GM21825 (cell line): ENCODE results near the gene SPDEF.

ENCODE experiments used
- ATAC-seq: cut with Tn5 transposase; IDR thresholded peaks from one replicate; pipeline ENCODE4 v1.9.1; 2021; ENCODE audit warnings: mild to moderate bottlenecking, moderate library complexity; ENCODE audit not compliant: unreplicated experiment

SPDEF gene

DNA sequence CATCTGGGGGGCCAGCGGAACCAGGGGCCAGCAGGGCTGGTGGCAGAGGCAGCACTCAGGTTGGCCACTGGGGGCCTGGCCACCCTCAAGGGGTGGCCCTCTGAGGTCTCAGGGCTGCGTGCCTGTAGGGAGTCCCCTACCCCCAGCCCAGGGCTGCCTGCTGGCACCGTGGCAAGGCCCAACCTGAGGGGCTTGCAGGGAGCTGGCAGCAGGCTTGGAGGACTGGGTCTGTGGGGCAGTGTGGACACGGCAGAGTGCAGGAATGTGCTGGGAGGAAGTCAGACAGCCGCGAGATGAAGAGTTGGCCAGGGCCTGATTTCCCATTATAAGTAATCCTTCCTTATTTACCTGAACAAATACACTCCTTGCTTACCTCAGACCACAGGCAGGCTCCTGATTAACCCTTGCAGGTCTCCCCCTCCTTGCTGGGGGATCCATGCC, at the start of gene SPDEF:
SPDEF (minus strand) TSS at position 299 of the 441 bp plus-strand sequence. CDS start 11,874 bp downstream, outside the sequence.
- no peak for ATAC-seq

- ATAC-seq = no peak
These were observed 47.6 kb upstream of the SPDEF start for GRCh38 chr6:34603707-34604106.

- ATAC-seq = no peak
These were observed 46.4 kb upstream of the SPDEF start for GRCh38 chr6:34602318-34603111.

DNA sequence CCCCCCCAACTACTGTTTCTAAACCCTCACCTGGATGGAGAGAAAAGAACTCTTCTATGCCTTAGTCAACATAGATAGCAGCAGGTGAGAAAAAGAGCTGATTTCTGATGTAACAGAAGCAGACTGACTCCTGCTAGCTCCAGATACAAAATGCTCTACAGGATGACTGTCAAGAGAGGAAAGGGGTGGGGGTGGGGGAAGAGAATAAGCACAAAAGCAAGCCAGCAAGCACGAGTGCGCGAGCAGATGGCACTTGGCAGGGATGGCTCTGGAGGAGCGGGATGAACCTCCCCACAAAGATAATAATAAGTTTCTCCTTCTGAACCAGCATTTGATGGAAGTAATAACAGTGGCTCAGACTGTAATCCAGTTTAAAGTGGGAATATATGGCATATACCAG, 45.6 kb upstream of the SPDEF start:
- ATAC-seq = no peak

GRCh38 chr6:34600796-34601195, 44.7 kb upstream of the SPDEF start:
- no peak for ATAC-seq

DNA sequence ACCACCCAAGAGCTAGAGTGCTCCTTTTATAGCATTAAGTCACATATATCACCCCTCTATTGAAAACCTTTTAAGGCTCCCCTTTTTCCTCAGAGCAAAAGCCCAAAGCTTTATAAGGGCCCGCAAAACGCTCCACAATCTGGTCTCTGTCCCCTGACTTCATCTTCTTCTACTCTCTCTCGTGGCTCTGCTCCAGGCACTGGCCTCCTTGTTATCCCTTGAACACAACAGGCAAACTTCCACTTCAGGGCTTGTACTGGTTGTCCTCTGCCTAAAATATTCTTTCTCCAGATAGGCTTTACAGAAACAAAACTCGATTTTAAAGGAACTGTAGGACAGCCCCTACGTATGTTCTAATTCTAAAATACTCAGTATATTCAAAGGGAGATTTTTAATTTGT, 44.0 kb upstream of the SPDEF start:
- no peak for ATAC-seq

DNA sequence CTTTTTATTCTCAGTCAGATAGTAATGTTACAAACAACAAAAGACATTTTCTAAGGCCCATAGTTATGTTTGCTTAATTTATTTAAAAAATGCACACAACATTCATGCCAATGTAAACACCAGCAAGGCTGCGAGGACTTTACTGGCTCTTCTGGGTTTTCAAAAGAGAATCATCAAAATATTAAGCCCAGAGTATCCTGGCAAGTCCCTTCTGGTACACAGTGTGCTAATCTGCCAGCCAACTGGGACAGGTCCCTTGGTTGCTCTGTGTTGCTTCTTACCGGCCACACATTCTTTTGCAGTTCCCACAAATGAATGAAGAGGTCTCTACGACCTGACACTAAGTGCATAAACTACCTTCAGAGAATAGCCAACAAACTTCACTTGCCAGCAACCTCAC, 42.6 kb upstream of the SPDEF start:
- ATAC-seq = no peak

- no peak for ATAC-seq
These were observed 41.6 kb upstream of the SPDEF start for GRCh38 chr6:34597605-34598353.

GRCh38 chr6:34596798-34597197, 40.7 kb upstream of the SPDEF start:
- no peak for ATAC-seq

- ATAC-seq = no peak
These were observed 39.4 kb upstream of the SPDEF start for GRCh38 chr6:34595332-34596184.

GRCh38 chr6:34593701-34594100, 37.6 kb upstream of the SPDEF start:
- ATAC-seq = no peak

DNA sequence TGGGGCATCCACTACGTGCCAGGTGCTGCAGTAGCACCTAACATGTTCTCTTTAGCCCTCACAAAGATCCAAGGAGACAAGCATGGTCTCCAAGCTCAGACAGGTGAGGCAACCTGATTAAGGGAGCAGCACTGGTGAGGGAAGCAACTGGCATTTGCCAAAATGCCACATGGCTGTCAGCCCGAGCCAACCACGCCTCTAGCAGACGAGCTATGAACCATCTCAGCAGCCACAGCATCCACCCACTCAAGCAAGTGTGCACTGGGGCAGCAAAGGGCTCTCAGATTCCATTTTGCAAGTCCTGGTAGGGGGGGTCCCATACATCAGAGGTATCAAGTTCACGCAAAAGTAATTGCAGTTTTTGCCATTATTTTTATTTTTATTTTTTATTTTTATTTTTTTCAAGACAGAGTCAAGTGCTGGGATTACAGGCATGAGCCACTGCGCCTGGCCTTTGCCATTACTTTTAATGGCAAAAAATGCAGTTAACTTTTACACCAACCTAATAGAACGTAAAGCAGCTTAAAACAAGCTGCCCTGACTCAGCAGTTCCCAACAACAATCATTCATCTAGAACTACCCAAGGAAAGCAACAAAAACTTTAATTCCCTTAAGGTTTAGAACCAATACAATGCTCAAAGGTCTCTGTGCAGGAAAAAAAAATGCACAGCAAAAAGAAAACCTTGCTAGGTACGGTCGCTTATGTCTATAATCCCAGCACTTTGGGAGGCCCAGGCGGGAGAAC, 36.3 kb upstream of the SPDEF start:
- ATAC-seq = no peak

- no peak for ATAC-seq
These were observed 33.6 kb upstream of the SPDEF start for GRCh38 chr6:34589691-34590090.

DNA sequence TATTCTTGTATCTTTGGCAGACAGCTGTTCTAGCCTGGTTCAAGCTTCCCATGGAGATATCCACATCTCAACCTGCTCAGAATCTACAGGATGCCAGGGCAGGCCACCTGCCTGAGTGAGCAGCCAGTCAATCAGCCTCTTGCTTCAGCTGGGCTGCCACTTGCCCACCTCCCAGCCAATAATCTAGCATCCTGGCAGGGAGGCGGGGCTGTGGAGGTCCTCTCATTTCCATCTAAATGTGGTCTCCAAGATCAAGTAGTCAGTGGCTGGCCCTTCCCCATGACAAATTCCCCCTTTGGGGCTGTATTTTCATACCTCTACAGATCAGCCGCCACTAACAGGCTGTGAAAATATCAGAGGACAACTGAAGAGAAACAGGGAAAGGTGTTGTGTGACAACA, 33.0 kb upstream of the SPDEF start:
- no peak for ATAC-seq

- no peak for ATAC-seq
These were observed 31.7 kb upstream of the SPDEF start for GRCh38 chr6:34587851-34588250.

- no peak for ATAC-seq
These were observed 31.2 kb upstream of the SPDEF start for GRCh38 chr6:34587325-34587724.

DNA sequence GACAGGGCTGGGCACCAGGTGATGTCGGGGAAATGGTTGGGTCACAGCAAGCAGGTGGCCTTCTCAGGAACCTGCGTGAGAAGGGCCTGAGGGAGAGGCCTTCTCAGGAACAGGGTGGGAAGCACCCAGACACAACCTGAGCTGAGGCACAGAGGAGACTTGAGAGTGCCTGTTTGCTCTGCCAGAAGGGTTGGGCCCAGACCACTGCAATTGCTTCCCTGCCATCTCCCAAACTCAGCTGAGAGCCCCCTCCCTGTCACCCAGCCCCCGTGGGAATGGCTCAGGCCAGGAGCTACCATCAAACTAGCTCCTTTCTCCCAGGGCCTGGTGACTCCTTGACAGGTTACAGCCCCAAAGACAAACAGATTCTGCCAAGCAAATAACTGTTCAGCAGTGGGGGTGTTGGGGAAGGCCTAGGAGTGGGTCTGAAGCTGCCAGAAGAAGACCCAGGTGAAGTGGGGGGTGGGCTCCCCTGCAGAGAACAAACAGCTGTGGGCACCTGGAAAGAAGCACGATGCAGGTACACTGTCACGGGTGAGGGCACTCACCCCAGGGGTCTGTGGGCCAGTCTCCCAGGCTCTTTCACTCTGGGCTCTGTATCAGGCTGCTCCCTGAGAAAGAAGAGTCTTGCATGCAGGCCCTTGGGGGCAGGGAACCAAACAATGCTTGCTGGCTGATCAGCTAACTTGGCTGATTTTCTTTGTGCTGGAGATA, 30.4 kb upstream of the SPDEF start:
- no peak for ATAC-seq

GRCh38 chr6:34585512-34586061, 29.5 kb upstream of the SPDEF start:
- no peak for ATAC-seq

- no peak for ATAC-seq
These were observed 29.0 kb upstream of the SPDEF start for GRCh38 chr6:34585108-34585507.

DNA sequence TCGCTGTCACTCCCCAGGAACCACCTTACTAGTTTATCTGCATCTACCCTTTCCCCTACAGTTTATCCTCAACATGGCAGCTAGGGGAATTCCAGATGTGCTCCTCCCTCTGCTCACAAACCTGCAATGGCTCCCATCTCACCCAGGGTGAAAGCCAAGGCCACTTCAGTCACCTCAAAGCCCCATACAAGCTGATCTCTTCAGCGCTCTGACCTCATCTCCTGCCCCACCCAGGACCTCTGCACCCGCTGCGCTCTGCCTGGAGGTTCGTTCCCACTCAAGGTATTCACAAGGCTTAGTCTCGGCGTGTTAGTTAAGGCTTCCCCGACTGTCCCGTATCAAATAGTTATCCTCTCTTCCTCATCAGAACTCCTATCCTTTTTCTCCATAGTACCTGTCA, 28.6 kb upstream of the SPDEF start:
- no peak for ATAC-seq
